Activated CD8-positive, alpha-beta memory T cell treated with anti-CD3 and anti-CD28 coated beads, Interleukin-2, amount 10 ng/mL, durations not matched to agents 7 days and 5 days (primary cell): ENCODE results near the gene ADK. TPM values are rescaled to one million over a fixed set of nuclear protein-coding genes. Genes with fewer than 3 reads are reported as not detected.
A peak's percentile ranks its signal among the peaks of the same experiment; 100 is the strongest.
"Not testable (repeated sequence)": the region's sequence is repeated elsewhere in the genome, so short reads cannot be mapped to it uniquely, and the experiment has no call there.

Experiments
- ATAC-seq: fragments of 150-1000 bp; cut with Tn5 transposase; one replicate; pipeline ENCODE4 v1.10.0; 2021; ENCODE audit warnings: moderate library complexity
- CTCF ChIA-PET: fragments of 350-600 bp; sonication (Branson Sonifier 250); formaldehyde crosslinking; loops from one replicate; lab custom pipeline; 2021; ENCODE audit warnings: antibody characterized with exemption; lab: Charles Lee
- DNase-seq: peaks from one replicate; pipeline ENCODE4 v3.0.0-alpha.2; 2020
- H3K27ac Mint-ChIP-seq: one replicate; pipeline ENCODE4 v1.8.0; 2021; ENCODE audit warnings: mild to moderate bottlenecking, mixed read lengths
- H3K27me3 Mint-ChIP-seq: one replicate; pipeline ENCODE4 v1.8.0; 2021; ENCODE audit warnings: mixed read lengths
- H3K36me3 Mint-ChIP-seq: one replicate; pipeline ENCODE4 v1.8.0; 2021; ENCODE audit warnings: mild to moderate bottlenecking, mixed read lengths
- H3K4me1 Mint-ChIP-seq: one replicate; pipeline ENCODE4 v1.8.0; 2021; ENCODE audit warnings: mixed read lengths
- H3K4me3 Mint-ChIP-seq: one replicate; pipeline ENCODE4 v1.8.0; 2021; ENCODE audit warnings: mild to moderate bottlenecking, moderate library complexity, mixed read lengths
- H3K9me3 Mint-ChIP-seq: one replicate; pipeline ENCODE4 v1.8.0; 2022; ENCODE audit warnings: low read depth, mixed read lengths
- total RNA-seq, 2 experiments: library from RNA; stranded (reverse); gene quantifications; one replicate each; pipeline ENCODE4 v1.2.3, GENCODE V29; 2021

The ADK gene
- total RNA-seq, 2 experiments from 2014 or later: 38.3 to 46.2 TPM

DNA sequence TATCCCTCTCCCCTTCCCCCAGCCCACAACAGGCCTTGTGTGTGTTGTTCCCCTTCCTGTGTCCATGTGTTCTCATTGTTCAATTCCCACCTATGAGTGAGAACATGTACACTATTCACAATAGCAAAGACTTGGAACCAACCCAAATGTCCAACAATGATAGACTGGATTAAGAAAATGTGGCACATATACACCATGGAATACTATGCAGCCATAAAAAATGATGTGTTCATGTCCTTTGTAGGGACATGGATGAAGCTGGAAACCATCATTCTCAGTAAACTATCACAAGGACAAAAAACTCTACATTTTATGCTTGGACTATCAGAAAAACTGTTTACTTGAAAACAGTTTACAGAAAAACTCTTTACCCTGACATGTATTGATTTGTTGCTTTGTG, 347.6 kb downstream of the ADK start:
- H3K4me3 Mint-ChIP-seq, H3K9me3 Mint-ChIP-seq, CTCF ChIA-PET, ATAC-seq, H3K27ac Mint-ChIP-seq, DNase-seq, H3K27me3 Mint-ChIP-seq: not testable (repeated sequence)
- Mint-ChIP-seq H3K4me1 (peaks cover 16% of the 10 kb centered on the region), H3K36me3 (peaks cover 32% of the 10 kb centered on the region)

DNA sequence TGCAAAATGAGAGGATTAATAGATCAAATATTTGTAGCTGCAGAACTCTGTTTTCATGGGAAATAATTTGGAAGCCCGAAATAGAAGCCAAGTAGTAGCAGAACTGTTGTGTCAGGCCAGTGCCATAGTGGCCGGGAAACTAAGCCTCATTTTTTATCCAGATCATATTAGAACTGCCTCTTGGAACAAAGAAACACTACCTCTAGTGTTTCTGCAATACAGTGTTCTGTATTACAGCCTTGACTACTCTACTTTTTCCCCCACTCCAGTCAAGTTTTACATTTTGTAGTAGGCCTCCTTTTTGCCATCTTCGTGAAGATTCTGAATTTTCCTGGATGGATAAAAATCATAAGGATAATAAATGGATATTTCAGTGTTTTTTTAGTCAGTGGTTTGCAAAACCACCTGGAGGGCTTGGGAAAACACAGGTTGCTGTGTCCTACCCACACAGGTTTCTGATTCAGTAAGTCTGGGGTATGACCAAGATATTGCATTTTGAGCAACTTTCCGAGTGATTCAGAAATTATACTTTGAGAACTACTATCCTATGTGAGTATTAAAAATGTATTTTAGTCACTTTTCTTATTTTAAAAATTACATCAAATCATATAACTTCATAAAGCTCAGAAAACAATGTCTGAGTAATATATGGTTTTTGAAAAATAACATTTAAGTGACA, 349.1 kb downstream of the ADK start:
- ATAC-seq: no peak
- no peak for DNase-seq
- H3K4me1 Mint-ChIP-seq: peaks cover 18% of the 10 kb centered on the region
- no peaks in the 10 kb centered on the region for H3K27me3 Mint-ChIP-seq
- no peak overlapping the region for H3K4me3 Mint-ChIP-seq
- H3K9me3 Mint-ChIP-seq: peaks cover 4% of the 10 kb centered on the region
- peaks cover 39% of the 10 kb centered on the region for H3K36me3 Mint-ChIP-seq
- H3K27ac Mint-ChIP-seq: no peak overlapping the region
- CTCF ChIA-PET: no interaction called here

DNA sequence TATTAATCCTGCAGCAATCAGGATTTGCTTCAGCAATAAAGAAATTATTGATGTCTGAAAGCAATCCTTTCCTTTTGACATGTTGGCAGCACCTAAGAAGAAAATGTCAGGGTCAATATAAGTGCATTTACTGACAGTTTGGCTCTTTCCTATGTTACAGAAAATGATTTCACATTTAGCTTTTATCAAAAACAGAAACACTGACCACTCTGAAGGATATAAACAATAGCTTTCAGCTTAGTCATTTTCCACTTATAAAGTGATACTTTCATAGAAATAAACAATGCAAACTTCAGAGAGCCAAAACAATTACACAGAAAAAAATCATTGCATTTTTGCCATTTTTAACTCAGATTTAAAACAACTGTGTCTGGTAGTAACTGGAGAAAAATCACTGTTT, 349.8 kb downstream of the ADK start:
- no peak for DNase-seq
- Mint-ChIP-seq H3K9me3 (peaks cover 7% of the 10 kb centered on the region), H3K4me3 (no peak overlapping the region), H3K27ac (no peak overlapping the region), H3K4me1 (peaks cover 18% of the 10 kb centered on the region), H3K36me3 (peaks cover 42% of the 10 kb centered on the region), H3K27me3 (no peaks in the 10 kb centered on the region)
- CTCF ChIA-PET: no interaction called here
- ATAC-seq: no peak

DNA sequence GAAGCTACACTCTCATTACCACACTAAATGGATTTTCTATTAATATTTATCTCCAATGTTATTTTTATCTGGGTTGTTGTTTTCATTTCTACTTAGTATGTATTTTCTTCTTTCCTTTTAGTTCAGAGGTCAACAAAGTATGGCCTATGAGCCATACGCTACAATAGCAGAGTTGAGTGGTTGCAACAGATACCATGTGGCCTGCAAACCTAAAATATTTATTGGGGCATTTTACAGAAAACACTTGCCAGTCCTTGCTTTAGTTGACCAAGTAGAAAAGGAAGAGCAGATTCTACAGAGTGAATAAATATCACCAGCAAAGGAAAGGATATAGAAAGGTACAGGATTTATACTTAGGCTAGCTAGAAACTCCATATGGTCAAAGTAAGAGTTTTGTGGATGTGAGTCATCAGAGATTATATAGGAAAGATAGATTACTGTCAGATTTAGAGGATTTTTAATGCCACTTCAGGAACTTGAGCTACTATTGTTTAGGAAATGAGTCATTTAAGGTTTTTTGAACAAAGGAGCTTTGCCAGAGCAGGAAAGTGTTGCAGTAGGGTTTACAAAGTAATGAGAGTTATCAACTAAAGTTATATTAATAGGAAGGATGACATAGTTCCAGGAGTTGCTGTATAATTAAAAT, 352.1 kb downstream of the ADK start:
- no peak overlapping the region for H3K4me3 Mint-ChIP-seq
- peak; percentile 30 for ATAC-seq

DNA sequence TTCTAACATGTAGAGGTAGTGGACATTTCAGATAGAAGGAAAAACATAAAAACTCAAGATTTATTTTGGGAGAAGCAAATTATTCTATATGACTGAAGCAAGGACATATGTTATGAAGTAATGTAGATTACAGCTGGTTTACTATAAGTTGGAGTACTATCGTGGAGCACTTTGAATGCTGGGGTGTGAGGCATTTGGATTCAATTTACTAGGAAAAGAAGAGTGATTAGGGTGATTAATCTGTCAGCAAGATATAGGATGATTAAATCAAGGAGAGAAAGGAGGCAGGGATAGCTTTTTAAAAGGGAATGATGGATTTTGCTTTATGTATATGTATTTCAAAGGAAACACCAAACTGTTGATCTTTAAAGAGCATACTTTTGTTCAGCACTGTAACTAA, 356.9 kb downstream of the ADK start:
- peaks cover 9% of the 10 kb centered on the region for H3K4me1 Mint-ChIP-seq
- ATAC-seq (no peak), DNase-seq (no peak)
- no peak overlapping the region for H3K27ac Mint-ChIP-seq
- H3K4me3 Mint-ChIP-seq: no peak overlapping the region
- peaks cover 59% of the 10 kb centered on the region for H3K36me3 Mint-ChIP-seq
- peaks cover 21% of the 10 kb centered on the region for H3K9me3 Mint-ChIP-seq
- CTCF ChIA-PET: no interaction called here
- H3K27me3 Mint-ChIP-seq: no peaks in the 10 kb centered on the region

More for the DNA sequence above, 352.1 kb downstream of the ADK start:
- no peaks in the 10 kb centered on the region for H3K27me3 Mint-ChIP-seq
- no peak overlapping the region for H3K27ac Mint-ChIP-seq
- H3K36me3 Mint-ChIP-seq: peaks cover 44% of the 10 kb centered on the region
- no peak for DNase-seq
- peaks cover 7% of the 10 kb centered on the region for H3K9me3 Mint-ChIP-seq
- peaks cover 18% of the 10 kb centered on the region for H3K4me1 Mint-ChIP-seq
- CTCF ChIA-PET: no interaction called here

DNA sequence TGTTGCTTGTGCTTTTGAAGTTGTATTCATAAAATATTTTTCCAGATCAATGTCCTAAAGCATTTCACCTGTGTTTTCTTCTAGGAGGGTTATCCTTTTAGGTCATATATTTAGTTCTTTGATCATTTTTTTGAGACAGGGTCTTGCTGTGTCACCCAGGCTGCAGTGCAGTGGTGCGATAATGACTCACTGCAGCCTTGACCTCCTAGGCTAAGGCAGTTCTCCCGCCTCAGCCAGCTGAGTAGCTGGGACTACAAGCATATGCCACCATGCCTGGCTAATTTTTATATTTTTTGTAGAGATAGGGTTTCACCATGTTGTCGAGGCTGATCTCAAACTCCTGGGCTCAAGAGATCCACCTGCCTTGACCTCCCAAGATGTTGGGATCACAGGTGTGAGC, 359.6 kb downstream of the ADK start:
- Mint-ChIP-seq H3K9me3 (peaks cover 37% of the 10 kb centered on the region), H3K4me1 (no peaks in the 10 kb centered on the region), H3K36me3 (peaks cover 71% of the 10 kb centered on the region), H3K4me3 (no peak overlapping the region), H3K27me3 (no peaks in the 10 kb centered on the region), H3K27ac (no peak overlapping the region)
- ATAC-seq (no peak), DNase-seq (no peak)
- CTCF ChIA-PET: no interaction called here

DNA sequence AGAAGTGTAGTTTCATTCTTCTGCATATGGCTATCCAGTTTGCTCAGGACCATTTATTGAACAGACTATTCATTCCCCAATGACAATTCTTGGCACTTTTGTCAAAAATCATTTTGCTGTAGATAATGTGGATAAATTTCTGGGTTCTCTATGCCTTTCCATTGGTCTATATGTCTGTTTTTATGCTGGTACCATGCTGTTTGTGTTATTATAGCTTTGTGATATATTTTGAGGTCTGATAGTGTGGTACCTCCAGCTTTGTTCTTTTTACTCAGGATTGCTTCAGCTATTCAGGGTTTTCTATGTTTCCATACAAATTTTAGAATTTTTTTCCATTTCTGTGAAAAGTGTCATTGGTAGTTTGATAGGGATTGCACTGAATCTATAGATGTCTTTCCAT, 360.0 kb downstream of the ADK start:
- DNase-seq (no peak), ATAC-seq (no peak)
- peaks cover 37% of the 10 kb centered on the region for H3K9me3 Mint-ChIP-seq
- H3K27ac Mint-ChIP-seq: no peak overlapping the region
- CTCF ChIA-PET: no interaction called here
- no peak overlapping the region for H3K4me3 Mint-ChIP-seq
- no peaks in the 10 kb centered on the region for H3K27me3 Mint-ChIP-seq
- no peaks in the 10 kb centered on the region for H3K4me1 Mint-ChIP-seq
- H3K36me3 Mint-ChIP-seq: peaks cover 72% of the 10 kb centered on the region

DNA sequence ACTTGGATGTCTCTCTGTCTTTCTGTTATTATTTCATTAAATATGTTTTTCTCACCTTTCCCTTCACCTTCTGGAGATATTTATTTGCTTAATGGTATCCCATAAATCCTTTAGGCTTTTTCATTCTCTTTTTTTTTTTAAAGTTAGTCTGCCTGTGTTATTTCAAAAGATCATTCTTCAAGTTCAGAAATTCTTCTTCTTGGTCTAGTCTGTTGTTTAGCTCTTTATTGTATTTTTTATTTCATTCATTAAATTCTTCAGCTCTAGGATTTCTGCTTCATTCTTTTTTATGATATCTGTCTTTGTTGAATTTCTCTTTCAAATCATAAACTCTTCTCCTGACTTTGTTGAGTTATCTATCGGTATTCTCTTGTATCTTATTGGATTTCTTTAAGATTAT, 363.3 kb downstream of the ADK start:
- Mint-ChIP-seq H3K27me3 (no peaks in the 10 kb centered on the region), H3K9me3 (peaks cover 36% of the 10 kb centered on the region), H3K4me3 (no peak overlapping the region), H3K4me1 (no peaks in the 10 kb centered on the region), H3K27ac (no peak overlapping the region), H3K36me3 (peaks cover 63% of the 10 kb centered on the region)
- no peak for ATAC-seq
- CTCF ChIA-PET: interaction anchor here (0.7 kb wide), 1 partner anchor 18 kb away, joined by 3 read pairs; no protein-coding TSS in a partner anchor
- no peak for DNase-seq

DNA sequence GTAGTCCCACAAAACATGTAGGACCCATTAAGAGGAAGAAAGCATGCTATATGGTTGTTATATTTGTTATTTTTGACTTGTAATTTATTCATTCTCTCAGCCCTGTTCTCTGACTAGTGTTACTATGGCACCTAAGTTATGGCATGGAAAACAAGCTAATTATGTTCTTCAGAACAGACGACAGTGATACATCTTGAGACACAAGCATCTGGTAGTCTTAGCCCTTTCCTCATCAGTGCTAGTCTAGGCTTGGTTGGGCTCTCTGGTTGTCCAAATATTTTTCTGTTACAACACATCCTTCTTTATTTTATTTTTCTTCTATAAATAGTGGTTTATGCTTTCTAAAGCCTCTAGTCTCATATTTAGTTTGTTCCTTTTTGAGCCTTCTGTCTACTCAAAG, 367.0 kb downstream of the ADK start:
- Mint-ChIP-seq H3K4me3 (no peak overlapping the region), H3K9me3 (peaks cover 24% of the 10 kb centered on the region), H3K36me3 (peaks cover 34% of the 10 kb centered on the region), H3K27me3 (no peaks in the 10 kb centered on the region), H3K4me1 (no peaks in the 10 kb centered on the region), H3K27ac (no peak overlapping the region)
- CTCF ChIA-PET: no interaction called here
- no peak for ATAC-seq
- DNase-seq: no peak

DNA sequence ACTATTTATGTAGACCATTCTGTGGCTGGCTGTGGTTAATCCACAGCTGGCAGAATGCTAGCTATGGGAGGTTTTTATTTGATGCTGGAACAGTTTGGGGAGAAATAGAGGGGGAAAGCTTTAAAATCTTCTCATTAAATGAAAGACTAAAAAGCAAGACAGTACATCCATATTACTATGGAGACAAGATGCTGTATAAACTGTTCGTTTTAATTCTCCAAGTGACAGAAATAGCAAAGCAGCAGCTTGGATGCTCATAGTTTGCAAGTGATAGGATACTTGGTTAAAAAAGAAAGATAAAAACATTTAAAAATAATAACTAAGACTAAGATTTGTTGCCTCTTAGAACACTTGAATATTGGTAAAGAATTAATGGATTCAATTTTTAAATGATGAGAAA, 370.5 kb downstream of the ADK start:
- no peak for ATAC-seq
- DNase-seq: no peak
- Mint-ChIP-seq H3K4me1 (no peaks in the 10 kb centered on the region), H3K9me3 (peaks cover 2% of the 10 kb centered on the region), H3K27ac (no peak overlapping the region), H3K4me3 (no peak overlapping the region), H3K27me3 (no peaks in the 10 kb centered on the region), H3K36me3 (peaks cover 11% of the 10 kb centered on the region)
- CTCF ChIA-PET: no interaction called here

DNA sequence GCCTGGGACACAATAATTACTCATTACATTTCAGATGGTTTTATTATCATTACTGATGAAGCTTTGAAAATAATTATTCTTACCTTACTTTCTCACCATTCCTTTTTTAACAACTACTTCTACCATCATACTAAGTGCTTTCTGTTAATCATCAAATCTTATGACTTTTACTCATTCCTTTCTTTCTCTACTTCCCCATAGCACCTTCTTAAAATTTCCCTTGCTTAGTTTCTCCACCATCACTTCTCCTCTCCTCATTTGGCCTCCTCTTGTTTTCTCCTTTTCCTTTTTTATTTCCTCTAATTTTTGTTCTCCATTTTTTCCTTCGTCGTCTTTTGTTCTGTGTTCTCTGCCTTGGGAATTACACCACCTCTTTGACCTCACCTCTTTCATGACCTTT, 372.2 kb downstream of the ADK start:
- Mint-ChIP-seq H3K9me3 (no peaks in the 10 kb centered on the region), H3K4me1 (no peaks in the 10 kb centered on the region), H3K4me3 (no peak overlapping the region), H3K27ac (no peak overlapping the region), H3K36me3 (peaks cover 15% of the 10 kb centered on the region), H3K27me3 (no peaks in the 10 kb centered on the region)
- CTCF ChIA-PET: no interaction called here
- ATAC-seq (no peak), DNase-seq (no peak)

DNA sequence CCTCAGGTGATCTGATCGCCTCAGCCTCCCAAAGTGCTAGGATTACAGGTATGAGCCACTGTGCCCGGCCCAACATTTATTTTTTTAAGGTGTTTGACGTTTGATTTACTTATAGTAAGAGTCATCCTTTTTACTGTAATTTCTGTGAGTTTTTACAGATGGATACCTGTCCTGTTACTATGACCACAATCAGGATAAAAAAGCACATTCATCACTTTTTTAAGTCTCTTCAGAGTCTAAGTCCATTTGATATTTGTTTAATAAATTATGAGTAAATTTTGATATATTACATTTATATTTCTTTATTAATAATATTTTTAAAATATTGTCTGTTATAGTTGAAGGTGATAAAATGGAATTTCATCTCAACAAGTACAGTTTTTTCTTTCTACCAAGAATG, 374.9 kb downstream of the ADK start:
- H3K36me3 Mint-ChIP-seq: peaks cover 19% of the 10 kb centered on the region
- CTCF ChIA-PET: no interaction called here
- no peak for ATAC-seq
- peaks cover 4% of the 10 kb centered on the region for H3K4me1 Mint-ChIP-seq
- no peak overlapping the region for H3K27ac Mint-ChIP-seq
- no peak for DNase-seq
- no peak overlapping the region for H3K4me3 Mint-ChIP-seq
- H3K27me3 Mint-ChIP-seq: no peaks in the 10 kb centered on the region
- no peaks in the 10 kb centered on the region for H3K9me3 Mint-ChIP-seq

DNA sequence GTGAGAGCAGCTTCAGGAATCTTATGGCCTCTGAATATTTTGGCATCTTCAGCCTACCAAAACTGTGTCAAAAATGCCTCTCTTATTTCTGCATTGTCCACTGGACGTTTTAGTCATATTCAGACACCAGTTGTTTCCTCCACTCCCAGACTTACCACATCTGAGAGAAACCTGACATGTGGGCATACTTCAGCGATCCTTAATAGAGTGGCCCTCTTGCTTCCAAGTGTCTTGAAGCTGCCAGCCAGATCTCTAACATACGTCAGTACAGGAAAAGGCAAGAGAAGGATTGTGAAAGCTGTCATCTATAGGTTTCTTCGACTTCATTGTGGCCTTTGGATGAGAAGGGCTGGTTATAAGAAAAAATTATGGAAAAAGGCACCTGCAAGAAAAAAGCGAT, 376.6 kb downstream of the ADK start:
- H3K27me3 Mint-ChIP-seq, DNase-seq, CTCF ChIA-PET, H3K4me1 Mint-ChIP-seq, ATAC-seq, H3K9me3 Mint-ChIP-seq, H3K4me3 Mint-ChIP-seq, H3K27ac Mint-ChIP-seq: not testable (repeated sequence)
- H3K36me3 Mint-ChIP-seq: peaks cover 19% of the 10 kb centered on the region

DNA sequence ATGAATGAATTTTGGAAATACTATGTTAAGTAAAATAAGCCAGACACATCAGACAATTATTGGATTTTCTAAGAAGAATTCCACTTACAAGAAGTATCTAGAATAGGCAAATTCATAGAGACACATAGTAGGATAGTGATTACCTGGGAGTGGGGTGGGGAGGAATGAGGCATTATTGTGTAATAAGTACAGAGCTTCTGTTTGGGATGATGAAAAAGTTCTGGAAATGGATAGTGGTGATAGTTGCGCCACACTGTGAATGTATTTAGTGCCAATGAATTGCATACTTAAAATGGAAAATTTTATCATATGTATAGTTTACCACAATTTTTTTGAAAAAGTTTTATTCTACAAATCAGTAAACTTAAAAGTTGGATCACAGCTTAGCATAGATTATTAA, 378.2 kb downstream of the ADK start:
- DNase-seq (no peak), ATAC-seq (no peak)
- Mint-ChIP-seq H3K4me3 (no peak overlapping the region), H3K27me3 (no peaks in the 10 kb centered on the region), H3K4me1 (peaks cover 4% of the 10 kb centered on the region), H3K36me3 (peaks cover 19% of the 10 kb centered on the region), H3K9me3 (no peaks in the 10 kb centered on the region), H3K27ac (no peak overlapping the region)
- CTCF ChIA-PET: no interaction called here
